LoVo (cell line): Measurements from ENCODE around the gene BRD7.

Experiments
- DNase-seq: peaks from one replicate; pipeline ENCODE4 v3.0.0-alpha.2; 2016; ENCODE audit warnings: low spot score

The BRD7 gene

GRCh38 chr16:50271148-50272041 is 97.4 kb downstream of the BRD7 start:
- no peak for DNase-seq

- no peak for DNase-seq
Observed at GRCh38 chr16:50270510-50271147, 98.2 kb downstream of the BRD7 start.

GRCh38 chr16:50269769-50270509 is 98.8 kb downstream of the BRD7 start:
- no peak for DNase-seq

- DNase-seq, result no peak
Observed at GRCh38 chr16:50269061-50269705, 99.6 kb downstream of the BRD7 start.

GRCh38 chr16:50268352-50268751 is 100.4 kb downstream of the BRD7 start:
- DNase-seq, result no peak

GRCh38 chr16:50267651-50268050 is 101.1 kb downstream of the BRD7 start:
- no peak for DNase-seq

GRCh38 chr16:50267151-50267631 is 101.6 kb downstream of the BRD7 start:
- DNase-seq, result no peak

GRCh38 chr16:50266337-50267091 is 102.3 kb downstream of the BRD7 start, which contains the start of gene ADCY7:
Gene ADCY7 (plus strand): TSS chr16:50266551. CDS start chr16:50288180, 21,629 bp downstream.
- DNase-seq, result peak; percentile 51
